T1000 (cell line): ENCODE data around the gene GULP1.

ENCODE experiments used
- DNase-seq: peaks from one replicate; lab custom pipeline; 2025; ENCODE audit warnings: mixed read lengths; lab: John Stamatoyannopoulos, UW

Gene GULP1

GRCh38 chr2:188367164-188367563, 75.5 kb downstream of the GULP1 start:
- DNase-seq: no peak

GRCh38 chr2:188369365-188369764, 77.7 kb downstream of the GULP1 start:
- no peak for DNase-seq

- DNase-seq: no peak
These were observed 86.8 kb downstream of the GULP1 start for GRCh38 chr2:188378371-188378950.

GRCh38 chr2:188379748-188380147, 88.1 kb downstream of the GULP1 start:
- no peak for DNase-seq

- DNase-seq: no peak
These were observed 88.6 kb downstream of the GULP1 start for GRCh38 chr2:188380280-188380679.

- DNase-seq: no peak
These were observed 89.9 kb downstream of the GULP1 start for GRCh38 chr2:188381614-188382013.

- no peak for DNase-seq
These were observed 90.4 kb downstream of the GULP1 start for GRCh38 chr2:188382107-188382506.

GRCh38 chr2:188383158-188383557, 91.5 kb downstream of the GULP1 start:
- DNase-seq: no peak

GRCh38 chr2:188385857-188386256, 94.2 kb downstream of the GULP1 start:
- no peak for DNase-seq

GRCh38 chr2:188388831-188389230, 97.2 kb downstream of the GULP1 start:
- DNase-seq: no peak

GRCh38 chr2:188391354-188391753, 99.7 kb downstream of the GULP1 start:
- no peak for DNase-seq

GRCh38 chr2:188394931-188395472, 103.3 kb downstream of the GULP1 start:
- DNase-seq: no peak

GRCh38 chr2:188395903-188396689, 104.4 kb downstream of the GULP1 start:
- DNase-seq: no peak

- no peak for DNase-seq
These were observed 107.5 kb downstream of the GULP1 start for GRCh38 chr2:188399159-188399558.

GRCh38 chr2:188403676-188404075, 112.0 kb downstream of the GULP1 start:
- no peak for DNase-seq

- DNase-seq: no peak
These were observed 112.8 kb downstream of the GULP1 start for GRCh38 chr2:188404341-188405004.

GRCh38 chr2:188406414-188406813, 114.7 kb downstream of the GULP1 start:
- no peak for DNase-seq

- DNase-seq: no peak
These were observed 119.0 kb downstream of the GULP1 start for GRCh38 chr2:188410504-188411235.

- DNase-seq: no peak
These were observed 120.5 kb downstream of the GULP1 start for GRCh38 chr2:188412190-188412589.

GRCh38 chr2:188414411-188414810, 122.7 kb downstream of the GULP1 start:
- no peak for DNase-seq

GRCh38 chr2:188414869-188415753, 123.4 kb downstream of the GULP1 start:
- DNase-seq: no peak
